ENCODE results near the gene SLC22A14.

The SLC22A14 gene

DNA sequence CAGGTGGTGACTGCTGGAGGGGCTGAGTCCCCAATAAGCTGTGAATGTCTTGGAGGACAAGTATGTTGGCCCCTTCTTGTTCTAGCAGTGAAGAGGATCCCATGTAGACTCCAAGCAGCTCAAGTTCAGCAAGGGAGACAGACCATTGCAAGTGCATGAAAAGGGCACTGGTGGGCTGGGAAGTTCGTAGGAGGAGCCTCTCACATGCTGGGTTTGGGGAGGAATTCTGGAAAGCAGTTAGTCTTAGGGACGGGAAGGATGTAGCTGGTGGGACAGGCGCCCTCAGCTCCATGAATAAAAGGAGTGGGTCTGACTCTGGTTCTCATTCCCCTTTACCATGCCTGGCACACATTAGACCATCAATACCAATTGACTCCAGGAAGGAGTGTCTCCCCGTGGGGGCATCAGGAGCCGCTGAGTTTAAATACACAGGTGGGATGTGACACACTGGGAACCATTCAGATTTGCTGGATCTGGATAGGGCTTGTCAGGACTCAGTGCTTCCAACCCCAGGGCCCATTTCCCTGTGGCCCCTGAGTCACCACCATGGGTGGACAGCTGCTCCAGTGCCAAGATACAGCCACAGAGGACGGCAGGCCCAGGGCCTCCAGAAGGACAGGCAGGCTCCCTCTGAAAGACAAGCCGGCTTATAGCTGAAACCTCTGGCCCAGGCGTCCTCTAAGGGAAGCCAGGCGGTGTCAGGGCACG, 63.9 kb downstream of the SLC22A14 start:
- peaks cover 13% of the 10 kb centered on the region for H3K4me1 ChIP-seq (ENCODE audit: insufficient read depth, low read length, severe bottlenecking)
- no peaks in the 10 kb centered on the region for H3K27me3 ChIP-seq (ENCODE audit: insufficient read depth, low read length)
- peak overlapping the region; percentile 86; the same call in 1 of the 2 replicates for H3K4me2 ChIP-seq (ENCODE audit: low read length)
- H3K27ac ChIP-seq (ENCODE audit: low read depth, low read length, poor library complexity, severe bottlenecking), result no peak overlapping the region
- peak overlapping the region; percentile 94 for H3K4me3 ChIP-seq (ENCODE audit: low read depth, low read length, poor library complexity, severe bottlenecking)
- H3K9me3 ChIP-seq (ENCODE audit: low read length), result no peaks in the 10 kb centered on the region
- TF ChIP-seq EZH2 (IDR thresholded peaks at IDR 0.05; ENCODE audit: borderline replicate concordance, low read length), result no peak
- TF ChIP-seq, protein P1, sequence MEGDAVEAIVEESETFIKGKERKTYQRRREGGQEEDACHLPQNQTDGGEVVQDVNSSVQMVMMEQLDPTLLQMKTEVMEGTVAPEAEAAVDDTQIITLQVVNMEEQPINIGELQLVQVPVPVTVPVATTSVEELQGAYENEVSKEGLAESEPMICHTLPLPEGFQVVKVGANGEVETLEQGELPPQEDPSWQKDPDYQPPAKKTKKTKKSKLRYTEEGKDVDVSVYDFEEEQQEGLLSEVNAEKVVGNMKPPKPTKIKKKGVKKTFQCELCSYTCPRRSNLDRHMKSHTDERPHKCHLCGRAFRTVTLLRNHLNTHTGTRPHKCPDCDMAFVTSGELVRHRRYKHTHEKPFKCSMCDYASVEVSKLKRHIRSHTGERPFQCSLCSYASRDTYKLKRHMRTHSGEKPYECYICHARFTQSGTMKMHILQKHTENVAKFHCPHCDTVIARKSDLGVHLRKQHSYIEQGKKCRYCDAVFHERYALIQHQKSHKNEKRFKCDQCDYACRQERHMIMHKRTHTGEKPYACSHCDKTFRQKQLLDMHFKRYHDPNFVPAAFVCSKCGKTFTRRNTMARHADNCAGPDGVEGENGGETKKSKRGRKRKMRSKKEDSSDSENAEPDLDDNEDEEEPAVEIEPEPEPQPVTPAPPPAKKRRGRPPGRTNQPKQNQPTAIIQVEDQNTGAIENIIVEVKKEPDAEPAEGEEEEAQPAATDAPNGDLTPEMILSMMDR (IDR thresholded peaks at IDR 0.05; ENCODE audit: low read length), result no peak
- H2AFZ ChIP-seq (ENCODE audit: low read length), result no peak overlapping the region
- H3F3A ChIP-seq (ENCODE audit: insufficient read depth, low read length), result no peaks in the 10 kb centered on the region
- H3K36me3 ChIP-seq (ENCODE audit: insufficient read depth, low read length), result peaks cover 19% of the 10 kb centered on the region
- no peaks in the 10 kb centered on the region for H3K9me2 ChIP-seq (ENCODE audit: low read depth, low read length)
- H4K20me1 ChIP-seq (ENCODE audit: insufficient read depth, low read length), result no peaks in the 10 kb centered on the region
- H3K9ac ChIP-seq (ENCODE audit: low read length), result no peak overlapping the region; the same call in 1 of the 2 replicates
- no peaks in the 10 kb centered on the region for H3K79me2 ChIP-seq (ENCODE audit: insufficient read depth, low read length)

DNA sequence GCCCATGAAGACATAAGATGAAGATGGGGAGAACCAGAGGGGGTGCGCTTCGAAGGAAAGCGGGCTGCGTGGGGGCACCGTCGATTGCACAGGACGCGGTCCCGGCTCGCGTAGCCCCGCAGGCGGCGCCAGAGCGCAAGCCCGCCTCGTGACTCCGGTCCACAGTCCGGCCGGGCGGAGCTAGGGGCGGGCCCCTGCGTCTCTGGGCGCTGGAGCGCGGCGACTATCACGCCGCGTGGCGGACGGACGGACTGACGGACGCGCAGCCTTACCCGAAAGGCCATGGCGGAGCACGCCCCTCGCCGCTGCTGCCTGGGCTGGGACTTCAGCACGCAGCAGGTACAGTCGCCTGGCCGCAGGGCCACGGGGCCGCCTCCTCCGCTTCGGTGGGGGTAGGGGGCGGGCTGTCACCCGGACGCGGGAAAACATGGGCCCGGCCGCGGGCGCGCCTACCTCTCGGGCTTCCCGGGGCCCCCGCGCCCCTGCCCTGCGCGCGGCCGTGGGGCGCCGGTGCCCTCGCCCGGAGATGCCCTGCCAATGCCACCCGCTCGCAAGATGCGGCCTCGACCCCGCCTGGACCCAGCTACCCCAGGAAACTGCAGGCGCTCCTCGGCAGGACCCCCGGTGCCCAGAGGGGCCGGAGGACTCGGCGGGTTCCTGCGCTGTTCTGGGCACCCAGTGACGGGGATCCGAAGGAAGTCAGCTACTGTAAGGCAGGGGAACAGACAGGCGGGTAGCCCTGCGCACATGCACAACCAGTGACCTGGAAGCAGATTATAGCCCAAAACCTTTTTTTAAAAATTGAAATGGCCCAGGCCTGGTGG, 64.7 kb downstream of the SLC22A14 start, which contains the start of gene XYLB:
XYLB (plus strand) TSS at position 199 of the 824 bp plus-strand sequence; CDS start at position 283, 84 bp downstream.
- Histone ChIP-seq H3K9me3 (ENCODE audit: low read length) (no peaks in the 10 kb centered on the region), H3K4me3 (ENCODE audit: low read depth, low read length, poor library complexity, severe bottlenecking) (peak within 1 kb of the TSS; percentile 94), H2AFZ (ENCODE audit: low read length) (peak within 1 kb of the TSS; percentile 43), H3K27me3 (ENCODE audit: insufficient read depth, low read length) (no peaks in the 10 kb centered on the region), H3K4me1 (ENCODE audit: insufficient read depth, low read length, severe bottlenecking) (peaks cover 13% of the 10 kb centered on the region), H3K36me3 (ENCODE audit: insufficient read depth, low read length) (peaks cover 25% of the 10 kb centered on the region), H3F3A (ENCODE audit: insufficient read depth, low read length) (no peaks in the 10 kb centered on the region), H3K4me2 (ENCODE audit: low read length) (peak within 1 kb of the TSS; percentile 86), H3K9ac (ENCODE audit: low read length) (peak within 1 kb of the TSS; percentile 94), H4K20me1 (ENCODE audit: insufficient read depth, low read length) (no peaks in the 10 kb centered on the region), H3K27ac (ENCODE audit: low read depth, low read length, poor library complexity, severe bottlenecking) (no peak within 1 kb of the TSS), H3K9me2 (ENCODE audit: low read depth, low read length) (no peaks in the 10 kb centered on the region), H3K79me2 (ENCODE audit: insufficient read depth, low read length) (no peaks in the 10 kb centered on the region)
- no peak for TF ChIP-seq EZH2 (IDR thresholded peaks at IDR 0.05; ENCODE audit: borderline replicate concordance, low read length)
- TF ChIP-seq, protein P1 (IDR thresholded peaks at IDR 0.05; ENCODE audit: low read length), result peak; percentile 73

DNA sequence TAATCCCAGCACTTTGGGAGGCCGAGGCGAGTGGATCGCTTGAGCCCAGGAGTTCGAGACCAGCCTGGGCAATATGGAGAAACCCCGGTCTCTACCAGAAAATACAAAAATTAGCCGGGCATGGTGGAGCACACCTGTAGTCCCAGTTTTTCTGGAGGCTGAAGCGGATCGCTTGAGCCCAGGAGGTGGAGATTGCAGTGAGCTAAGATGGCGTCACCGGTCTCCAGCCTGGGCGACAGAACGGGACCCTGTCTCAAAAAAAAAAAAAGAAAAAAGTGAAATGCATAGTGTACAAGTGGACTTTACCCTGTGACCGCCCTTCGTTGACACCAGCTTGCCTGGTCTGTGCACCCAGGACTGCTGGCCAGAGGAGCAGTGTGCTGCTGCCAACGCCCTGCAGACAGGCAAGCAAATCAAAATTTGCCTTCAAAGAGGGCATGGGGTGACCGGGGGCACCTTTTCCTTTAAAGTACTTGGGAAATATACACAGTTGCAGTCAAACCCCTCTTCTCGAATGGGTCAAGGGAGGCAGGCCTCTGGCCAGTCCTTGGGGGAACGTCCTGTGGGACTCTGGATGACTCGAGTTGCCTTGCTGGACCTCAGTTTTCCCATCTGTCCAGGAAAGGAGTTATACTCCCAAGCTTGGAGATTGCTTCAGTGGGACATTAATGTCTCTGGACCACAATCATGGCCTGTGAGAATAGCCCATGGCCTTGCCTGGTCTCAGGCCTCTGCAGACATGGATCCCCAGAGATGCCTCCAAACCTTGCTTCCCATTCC, 65.5 kb downstream of the SLC22A14 start:
- Histone ChIP-seq H3K79me2 (ENCODE audit: insufficient read depth, low read length) (no peaks in the 10 kb centered on the region), H3K27ac (ENCODE audit: low read depth, low read length, poor library complexity, severe bottlenecking) (no peak overlapping the region)

More for the DNA sequence above, 65.5 kb downstream of the SLC22A14 start:
- Histone ChIP-seq H3K36me3 (ENCODE audit: insufficient read depth, low read length) (peaks cover 32% of the 10 kb centered on the region), H3K9ac (ENCODE audit: low read length) (peak overlapping the region; percentile 94), H3K4me3 (ENCODE audit: low read depth, low read length, poor library complexity, severe bottlenecking) (peak overlapping the region; percentile 94), H3K4me2 (ENCODE audit: low read length) (peak overlapping the region; percentile 86), H4K20me1 (ENCODE audit: insufficient read depth, low read length) (no peaks in the 10 kb centered on the region), H3K4me1 (ENCODE audit: insufficient read depth, low read length, severe bottlenecking) (peaks cover 13% of the 10 kb centered on the region), H2AFZ (ENCODE audit: low read length) (peak overlapping the region; percentile 43; the same call in 1 of the 2 replicates), H3K9me3 (ENCODE audit: low read length) (no peaks in the 10 kb centered on the region), H3K9me2 (ENCODE audit: low read depth, low read length) (no peaks in the 10 kb centered on the region), H3K27me3 (ENCODE audit: insufficient read depth, low read length) (no peaks in the 10 kb centered on the region), H3F3A (ENCODE audit: insufficient read depth, low read length) (no peaks in the 10 kb centered on the region)
- TF ChIP-seq, protein P1 (IDR thresholded peaks at IDR 0.05; ENCODE audit: low read length), result no peak
- TF ChIP-seq EZH2 (IDR thresholded peaks at IDR 0.05; ENCODE audit: borderline replicate concordance, low read length), result no peak

Data from OCI-LY1 (cell line).